HepG2 (cell line): ENCODE results near the gene TYW1. TPM values are rescaled to one million over a fixed set of nuclear protein-coding genes. Genes with fewer than 3 reads are reported as not detected.
A peak's percentile ranks its signal among the peaks of the same experiment; 100 is the strongest.

ENCODE experiments used
- ATAC-seq: fragments of 200-7000 bp; cut with Tn5 transposase; 3 replicates; pipeline ENCODE4 v1.9.1; 2020; ENCODE audit warnings: mild to moderate bottlenecking, moderate library complexity
- BruUV-seq: library from RNA; stranded (reverse); fragments of 400-500 nt; replicated peaks from 2 replicates; lab custom pipeline; 2021; lab: Mats Ljungman, UMichigan
- CTCF ChIA-PET: fragments of 300-600 bp; formaldehyde crosslinking; extraction: SDS; loops from one replicate; lab custom pipeline; 2021; ENCODE audit warnings: low total read pairs, inconsistent platforms, low intra/inter-chr PET ratio; lab: Yijun Ruan, JAX
- POLR2A ChIA-PET: fragments of 350-600 bp; sonication (Branson Sonifier 250); formaldehyde crosslinking; loops from one replicate; lab custom pipeline; 2020; ENCODE audit warnings: antibody characterized with exemption, inconsistent platforms; lab: Yijun Ruan, JAX
- DNase-seq: peaks from one replicate; pipeline ENCODE4 v3.0.0-alpha.2; 2015; ENCODE audit warnings: low spot score
- FAIRE-seq: peaks from 3 replicates; lab custom pipeline; 2011; peaks lifted over from hg19 to GRCh38; lab: Jason Lieb, UNC
- H2AFZ ChIP-seq: one replicate; pipeline ENCODE4 v1.6.1; 2011; ENCODE audit warnings: low read length, inconsistent platforms
- H3K27ac ChIP-seq: fragments of 300-600 bp; 3 replicates; pipeline ENCODE4 v1.8.0; 2011; ENCODE audit warnings: mixed run types, mild to moderate bottlenecking, mixed read lengths, low read length, inconsistent platforms; ENCODE audit not compliant: insufficient read depth; ENCODE audit errors: extremely low read length
- H3K27me3 ChIP-seq, 2 experiments: fragments of 200-600 bp in 1 of 2; 2 replicates in 1 of 2; 3 replicates in 1 of 2; pipeline versions ENCODE4 v1.6.0 to v1.8.0; 2011; ENCODE audit warnings: low read length in 2 of 2, mild to moderate bottlenecking in 2 of 2, moderate library complexity in 2 of 2, inconsistent platforms in 1 of 2; ENCODE audit not compliant: insufficient read depth in 2 of 2, control insufficient read depth in 1 of 2
- H3K36me3 ChIP-seq, 2 experiments: fragments of 200-600 bp in 1 of 2; replicated peaks in 1 of 2; 2 replicates in 1 of 2; 3 replicates in 1 of 2; pipeline versions ENCODE4 v1.5.1 to v1.8.0; 2011; ENCODE audit warnings: low read length in 2 of 2, inconsistent platforms in 1 of 2; ENCODE audit not compliant: insufficient read depth in 2 of 2, control insufficient read depth in 1 of 2
- H3K4me1 ChIP-seq: 2 replicates; pipeline ENCODE4 v1.5.1; 2012; ENCODE audit warnings: low read length, inconsistent platforms; ENCODE audit not compliant: insufficient read depth
- H3K4me2 ChIP-seq: 2 replicates; pipeline ENCODE4 v1.6.0; 2011; ENCODE audit warnings: low read depth, low read length, inconsistent platforms
- H3K4me3 ChIP-seq, 3 experiments: fragments of 200-600 bp in 1 of 3; sonication (generic), shearing (Covaris generic) in 1 of 3; replicated peaks in 1 of 3; 2 replicates each; pipeline ENCODE4 v1.5.1; 2011 to 2016; ENCODE audit warnings: low read length in 3 of 3, inconsistent platforms in 2 of 3, low read depth in 2 of 3, mild to moderate bottlenecking in 2 of 3, control low read depth in 1 of 3, mixed read lengths in 1 of 3; ENCODE audit not compliant: insufficient read depth in 1 of 3
- H3K79me2 ChIP-seq: one replicate; pipeline ENCODE4 v1.6.1; 2011; ENCODE audit warnings: low read length, inconsistent platforms; ENCODE audit not compliant: insufficient read depth
- H3K9ac ChIP-seq: 2 replicates; pipeline ENCODE4 v1.6.0; 2011; ENCODE audit warnings: mild to moderate bottlenecking, low read depth, low read length, inconsistent platforms; ENCODE audit not compliant: insufficient read depth
- H3K9me3 ChIP-seq: 2 replicates; pipeline ENCODE4 v1.5.1; 2012; ENCODE audit warnings: mild to moderate bottlenecking, low read length
- H4K20me1 ChIP-seq: 2 replicates; pipeline ENCODE4 v1.6.0; 2011; ENCODE audit warnings: inconsistent platforms, mild to moderate bottlenecking, low read length, moderate library complexity; ENCODE audit not compliant: insufficient read depth
- ARNTL ChIP-seq: sonication (generic); formaldehyde crosslinking; IDR thresholded peaks from 2 replicates; pipeline ENCODE4 v1.4.0; 2020; ENCODE audit warnings: mild to moderate bottlenecking, missing genetic modification reagents
- KDM6A ChIP-seq: IDR thresholded peaks from 2 replicates; pipeline ENCODE4 v1.6.1; 2016; ENCODE audit warnings: low read depth
- NFRKB ChIP-seq: fragments of 450-650 bp; IDR thresholded peaks from 2 replicates; pipeline ENCODE4 v1.6.1; 2017
- SIN3A ChIP-seq: IDR thresholded peaks from 2 replicates; pipeline ENCODE4 v1.6.1; 2011; ENCODE audit warnings: low read depth, mild to moderate bottlenecking, control low read depth, low read length, borderline replicate concordance
- SNAI1 ChIP-seq: sonication (generic); formaldehyde crosslinking; IDR thresholded peaks from 2 replicates; pipeline ENCODE4 v1.5.0; 2020; ENCODE audit warnings: mild to moderate bottlenecking, missing genetic modification reagents, borderline replicate concordance
- ZFP36L2 ChIP-seq: sonication (generic); formaldehyde crosslinking; IDR thresholded peaks from 2 replicates; pipeline ENCODE4 v1.4.0; 2020; ENCODE audit warnings: missing genetic modification reagents
- ZFX ChIP-seq: sonication (generic); formaldehyde crosslinking; IDR thresholded peaks from 2 replicates; pipeline ENCODE4 v1.4.0; 2020; ENCODE audit warnings: mild to moderate bottlenecking, low read depth, missing genetic modification reagents, moderate library complexity
- ZNF557 ChIP-seq: sonication (generic); formaldehyde crosslinking; IDR thresholded peaks from 2 replicates; pipeline ENCODE4 v1.4.0; 2020; ENCODE audit warnings: missing genetic modification reagents
- WGBS: methylation state at CpG from one replicate; pipeline ENCODE4 v1.1.6; 2017; ENCODE audit warnings: low lambda C conversion rate; 5-methylcytosine and 5-hydroxymethylcytosine counted together
- in situ Hi-C: cut with HindIII; loops from 2 replicates; pipeline ENCODE4 v1.10.0; 2017; ENCODE audit warnings: low pct_unique_long_range_greater_than_20kb; ENCODE audit not compliant: extremely low pct_ligation_motif_present
- intact Hi-C: fragments of 100-400 bp; cut with micrococcal nuclease; formaldehyde crosslinking; loops from one replicate; pipeline ENCODE4 v1.10.0; 2022; ENCODE audit not compliant: unreplicated experiment
- polyA plus RNA-seq, 8 experiments: library from polyadenylated mRNA; depleted of rRNA in 3 of 8; stranded (reverse) in 7 of 8; unstranded in 1 of 8; fragments of >200 nt; fragmentation: Illumina TruSeq in 4 of 8; extraction: Trizol in 4 of 8; gene quantifications; 2 replicates each; pipeline versions ENCODE4 v1.2.1 to v1.2.3, GENCODE V29; 2011 to 2016; ENCODE audit warnings: low read depth in 4 of 8, missing spikeins in 1 of 8, mixed read lengths in 1 of 8; ENCODE audit not compliant: insufficient read depth in 1 of 8
- total RNA-seq, 5 experiments: library from RNA; depleted of rRNA; stranded (reverse); fragments of >200 nt; fragmentation: Illumina TruSeq; extraction: Trizol; gene quantifications; 2 replicates each; pipeline ENCODE4 v1.2.3, GENCODE V29; 2016; ENCODE audit warnings: low read depth in 1 of 5
- TF ChIP-seq, protein P1 (sequence below): sonication (generic); formaldehyde crosslinking; IDR thresholded peaks from 2 replicates; pipeline ENCODE4 v1.8.1; 2023; ENCODE audit warnings: mild to moderate bottlenecking, moderate library complexity, missing genetic modification reagents
- TF ChIP-seq, protein P2 (sequence below): IDR thresholded peaks from 2 replicates; pipeline ENCODE4 v1.6.1; 2018; ENCODE audit warnings: missing genetic modification reagents
- TF ChIP-seq, protein P3 (sequence below): sonication (generic); formaldehyde crosslinking; IDR thresholded peaks from 2 replicates; pipeline ENCODE4 v1.4.0; 2020; ENCODE audit warnings: missing genetic modification reagents
- TF ChIP-seq, protein P4 (sequence below): sonication (generic); formaldehyde crosslinking; conservative IDR thresholded peaks from 2 replicates; pipeline ENCODE4 v1.8.0; 2022; ENCODE audit warnings: mild to moderate bottlenecking, moderate library complexity, missing genetic modification reagents

TYW1 gene
- total and polyA plus RNA-seq, 2 of the 13 experiments (the other 11 are each of a cell fraction or from before 2014, with no cell fraction given), result 8.6 to 17.6 TPM

DNA sequence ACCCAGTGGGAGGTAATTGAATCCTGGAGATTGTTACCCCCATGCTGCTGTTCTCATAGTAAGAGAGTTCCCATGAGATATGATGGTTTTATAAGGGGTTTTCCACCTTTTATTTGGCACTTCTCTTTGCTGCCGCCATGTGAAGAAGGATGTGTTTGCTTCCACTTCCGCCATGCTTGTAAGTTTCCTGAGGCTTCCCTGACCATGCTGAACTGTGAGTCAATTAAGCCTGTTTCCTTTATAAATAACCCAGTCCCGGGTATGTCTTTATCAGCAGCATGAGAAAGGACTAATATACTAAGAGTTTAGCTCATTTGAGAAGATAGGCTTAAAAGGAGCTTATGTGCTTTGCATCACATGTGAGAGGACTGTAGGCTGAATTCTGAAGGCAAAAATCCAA lies 46.3 kb upstream of the TYW1 start:
- no peak overlapping the region for H3K4me3 ChIP-seq
- no peak overlapping the region for H2AFZ ChIP-seq
- H3K27ac ChIP-seq, result no peak overlapping the region
- ATAC-seq (no peak), DNase-seq (no peak), FAIRE-seq (no peak)
- ChIA-PET POLR2A (no interaction called here), CTCF (no interaction called here)
- no peaks in the 10 kb centered on the region for H4K20me1 ChIP-seq
- intact Hi-C loops (no loop called here), in situ Hi-C loops (no loop called here)
- H3K4me1 ChIP-seq, result no peaks in the 10 kb centered on the region
- WGBS, result 96% methylated on average over 3 of the region's 3 CpGs
- no peaks in the 10 kb centered on the region for H3K79me2 ChIP-seq
- no peak overlapping the region for H3K9ac ChIP-seq
- BruUV-seq, result TSS peak; percentile 19
- H3K9me3 ChIP-seq, result no peaks in the 10 kb centered on the region
- TF ChIP-seq, protein P1, sequence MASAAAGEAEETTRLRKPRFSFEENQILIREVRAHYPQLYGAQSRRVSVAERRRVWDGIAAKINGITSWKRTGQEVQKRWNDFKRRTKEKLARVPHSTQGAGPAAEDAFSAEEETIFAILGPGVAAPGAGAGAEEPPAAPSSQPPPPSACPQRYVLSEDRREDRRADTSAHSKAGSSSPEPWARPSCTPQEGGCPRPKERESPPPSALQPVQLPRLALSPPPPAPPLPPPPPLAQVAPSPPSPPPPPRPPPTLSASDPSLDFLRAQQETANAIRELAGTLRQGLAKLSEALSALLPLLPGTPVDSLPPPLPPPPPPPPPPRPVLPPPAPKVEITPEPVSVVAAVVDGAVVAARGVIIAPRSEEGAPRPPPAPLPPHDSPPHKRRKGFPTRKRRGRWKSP (CRISPR knock-in tag), result no peak
- H3K27me3 ChIP-seq, result no peaks in the 10 kb centered on the region
- H3K36me3 ChIP-seq, result peaks cover 19 to 72% of the 10 kb centered on the region in 2 experiments
- no peak overlapping the region for H3K4me2 ChIP-seq

DNA sequence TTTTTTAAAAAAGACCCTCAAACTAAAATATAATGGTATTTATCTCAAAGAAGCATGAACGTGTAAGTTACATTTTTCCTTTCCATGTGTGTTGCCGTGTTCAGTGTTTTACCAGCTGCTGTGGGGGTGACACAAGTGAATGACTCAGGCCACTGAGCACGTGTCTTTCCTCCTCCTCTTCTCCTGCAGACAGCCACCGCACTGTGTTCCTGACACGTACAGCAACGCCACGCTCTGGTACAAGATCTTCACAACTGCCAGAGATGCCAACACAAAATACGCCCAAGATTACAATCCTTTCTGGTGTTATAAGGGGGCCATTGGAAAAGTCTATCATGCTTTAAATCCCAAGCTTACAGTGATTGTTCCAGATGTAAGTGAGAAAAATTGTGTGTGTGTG lies 45.9 kb upstream of the TYW1 start:
- no peak overlapping the region for H3K27ac ChIP-seq
- peaks cover 19 to 73% of the 10 kb centered on the region in 2 experiments for H3K36me3 ChIP-seq
- H3K4me3 ChIP-seq, result no peak overlapping the region
- H3K9me3 ChIP-seq, result no peaks in the 10 kb centered on the region
- no peak overlapping the region for H2AFZ ChIP-seq
- no peaks in the 10 kb centered on the region for H3K79me2 ChIP-seq
- ATAC-seq, result no peak
- in situ Hi-C loops, result no loop called here
- intact Hi-C loops, result no loop called here
- ChIA-PET POLR2A (no interaction called here), CTCF (no interaction called here)
- no TSS peak for BruUV-seq
- 99% methylated on average over 8 of the region's 8 CpGs for WGBS
- DNase-seq, result no peak
- H4K20me1 ChIP-seq, result no peaks in the 10 kb centered on the region
- FAIRE-seq, result no peak
- no peak overlapping the region for H3K4me2 ChIP-seq
- H3K9ac ChIP-seq, result no peak overlapping the region
- no peaks in the 10 kb centered on the region for H3K27me3 ChIP-seq
- H3K4me1 ChIP-seq, result no peaks in the 10 kb centered on the region
- TF ChIP-seq SIN3A, result no peak
- TF ChIP-seq KDM6A (CRISPR knock-in tag), result no peak
- TF ChIP-seq, protein P2, sequence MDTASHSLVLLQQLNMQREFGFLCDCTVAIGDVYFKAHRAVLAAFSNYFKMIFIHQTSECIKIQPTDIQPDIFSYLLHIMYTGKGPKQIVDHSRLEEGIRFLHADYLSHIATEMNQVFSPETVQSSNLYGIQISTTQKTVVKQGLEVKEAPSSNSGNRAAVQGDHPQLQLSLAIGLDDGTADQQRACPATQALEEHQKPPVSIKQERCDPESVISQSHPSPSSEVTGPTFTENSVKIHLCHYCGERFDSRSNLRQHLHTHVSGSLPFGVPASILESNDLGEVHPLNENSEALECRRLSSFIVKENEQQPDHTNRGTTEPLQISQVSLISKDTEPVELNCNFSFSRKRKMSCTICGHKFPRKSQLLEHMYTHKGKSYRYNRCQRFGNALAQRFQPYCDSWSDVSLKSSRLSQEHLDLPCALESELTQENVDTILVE (CRISPR knock-in tag), result no peak
- TF ChIP-seq ZFX (CRISPR knock-in tag), result no peak
- TF ChIP-seq ZNF557 (CRISPR knock-in tag), result no peak
- no peak for TF ChIP-seq SNAI1 (CRISPR knock-in tag)
- no peak for TF ChIP-seq NFRKB
- TF ChIP-seq, protein P3, sequence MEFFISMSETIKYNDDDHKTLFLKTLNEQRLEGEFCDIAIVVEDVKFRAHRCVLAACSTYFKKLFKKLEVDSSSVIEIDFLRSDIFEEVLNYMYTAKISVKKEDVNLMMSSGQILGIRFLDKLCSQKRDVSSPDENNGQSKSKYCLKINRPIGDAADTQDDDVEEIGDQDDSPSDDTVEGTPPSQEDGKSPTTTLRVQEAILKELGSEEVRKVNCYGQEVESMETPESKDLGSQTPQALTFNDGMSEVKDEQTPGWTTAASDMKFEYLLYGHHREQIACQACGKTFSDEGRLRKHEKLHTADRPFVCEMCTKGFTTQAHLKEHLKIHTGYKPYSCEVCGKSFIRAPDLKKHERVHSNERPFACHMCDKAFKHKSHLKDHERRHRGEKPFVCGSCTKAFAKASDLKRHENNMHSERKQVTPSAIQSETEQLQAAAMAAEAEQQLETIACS, result no peak
- TF ChIP-seq, protein P4, sequence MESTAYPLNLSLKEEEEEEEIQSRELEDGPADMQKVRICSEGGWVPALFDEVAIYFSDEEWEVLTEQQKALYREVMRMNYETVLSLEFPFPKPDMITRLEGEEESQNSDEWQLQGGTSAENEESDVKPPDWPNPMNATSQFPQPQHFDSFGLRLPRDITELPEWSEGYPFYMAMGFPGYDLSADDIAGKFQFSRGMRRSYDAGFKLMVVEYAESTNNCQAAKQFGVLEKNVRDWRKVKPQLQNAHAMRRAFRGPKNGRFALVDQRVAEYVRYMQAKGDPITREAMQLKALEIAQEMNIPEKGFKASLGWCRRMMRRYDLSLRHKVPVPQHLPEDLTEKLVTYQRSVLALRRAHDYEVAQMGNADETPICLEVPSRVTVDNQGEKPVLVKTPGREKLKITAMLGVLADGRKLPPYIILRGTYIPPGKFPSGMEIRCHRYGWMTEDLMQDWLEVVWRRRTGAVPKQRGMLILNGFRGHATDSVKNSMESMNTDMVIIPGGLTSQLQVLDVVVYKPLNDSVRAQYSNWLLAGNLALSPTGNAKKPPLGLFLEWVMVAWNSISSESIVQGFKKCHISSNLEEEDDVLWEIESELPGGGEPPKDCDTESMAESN (CRISPR knock-in tag), result no peak
- no peak for TF ChIP-seq ZFP36L2 (CRISPR knock-in tag)
- no peak for TF ChIP-seq ARNTL (CRISPR knock-in tag)
